IMR-90 (cell line): ENCODE measurements around the gene EGFR. TPM values are rescaled to one million over a fixed set of nuclear protein-coding genes. Genes with fewer than 3 reads are reported as not detected.

Experiments
- ATAC-seq: fragments of 200-7000 bp; cut with Tn5 transposase; 2 replicates; pipeline ENCODE4 v1.9.1; 2020; ENCODE audit warnings: low read depth, mild to moderate bottlenecking, moderate library complexity
- BruUV-seq: library from RNA; stranded (reverse); fragments of 400-500 nt; replicated peaks from 2 replicates; lab custom pipeline; 2021; lab: Mats Ljungman, UMichigan
- CTCF ChIA-PET: fragments of 300-600 bp; formaldehyde crosslinking; extraction: SDS; loops from one replicate; lab custom pipeline; 2021; ENCODE audit warnings: antibody characterized with exemption; lab: Yijun Ruan, JAX
- POLR2A ChIA-PET: fragments of 300-600 bp; sonication (Branson Sonifier 250); formaldehyde crosslinking; loops from one replicate; lab custom pipeline; 2022; ENCODE audit warnings: antibody characterized with exemption; ENCODE audit not compliant: unreplicated experiment; lab: Charles Lee
- DNase-seq: peaks from one replicate; pipeline ENCODE4 v3.0.0; 2013
- H2AFZ ChIP-seq: replicated peaks from 2 replicates; pipeline ENCODE3; 2013; ENCODE audit warnings: low read length, mild to moderate bottlenecking; ENCODE audit not compliant: poor library complexity
- H2AK5ac ChIP-seq: 2 replicates; pipeline ENCODE4 v1.6.1; 2013; ENCODE audit warnings: low read depth, low read length, inconsistent platforms
- H2AK9ac ChIP-seq: replicated peaks from 2 replicates; pipeline ENCODE3; 2013; ENCODE audit warnings: mild to moderate bottlenecking, low read depth, low read length, moderate library complexity; ENCODE audit not compliant: poor library complexity
- H2BK120ac ChIP-seq: 2 replicates; pipeline ENCODE4 v1.6.1; 2013; ENCODE audit warnings: low read depth, low read length, inconsistent platforms
- H2BK15ac ChIP-seq: 3 replicates; pipeline ENCODE4 v1.6.1; 2013; ENCODE audit warnings: low read depth, low read length, inconsistent platforms
- H2BK20ac ChIP-seq: 2 replicates; pipeline ENCODE4 v1.6.1; 2013; ENCODE audit warnings: low read depth, mild to moderate bottlenecking, inconsistent platforms, low read length, moderate library complexity
- H2BK5ac ChIP-seq: 2 replicates; pipeline ENCODE4 v1.6.1; 2013; ENCODE audit warnings: mild to moderate bottlenecking, low read depth, low read length, inconsistent platforms; ENCODE audit not compliant: poor library complexity, severe bottlenecking
- H3K14ac ChIP-seq: replicated peaks from 2 replicates; pipeline ENCODE4 v1.6.1; 2013; ENCODE audit warnings: low read depth, low read length, inconsistent platforms
- H3K18ac ChIP-seq: 2 replicates; pipeline ENCODE4 v1.6.1; 2013; ENCODE audit warnings: low read depth, low read length, control low read depth
- H3K23ac ChIP-seq: 2 replicates; pipeline ENCODE4 v1.6.1; 2013; ENCODE audit warnings: low read depth, low read length, inconsistent platforms
- H3K27ac ChIP-seq: 2 replicates; pipeline ENCODE4 v1.5.1; 2013; ENCODE audit warnings: mild to moderate bottlenecking, control low read depth, low read length; ENCODE audit not compliant: insufficient read depth
- H3K27me3 ChIP-seq: 2 replicates; pipeline ENCODE4 v1.6.1; 2013; ENCODE audit warnings: low read length; ENCODE audit not compliant: control insufficient read depth, insufficient read depth
- H3K36me3 ChIP-seq: 2 replicates; pipeline ENCODE4 v1.6.1; 2013; ENCODE audit warnings: low read length, mixed read lengths; ENCODE audit not compliant: control insufficient read depth, insufficient read depth
- H3K4ac ChIP-seq: 2 replicates; pipeline ENCODE4 v1.6.1; 2013; ENCODE audit warnings: low read depth, low read length, inconsistent platforms
- H3K4me1 ChIP-seq: 2 replicates; pipeline ENCODE4 v1.6.1; 2013; ENCODE audit warnings: low read length, mixed read lengths; ENCODE audit not compliant: control insufficient read depth, insufficient read depth
- H3K4me2 ChIP-seq: 2 replicates; pipeline ENCODE4 v1.6.1; 2013; ENCODE audit warnings: low read depth, mild to moderate bottlenecking, control low read depth, low read length, moderate library complexity
- H3K4me3 ChIP-seq: 2 replicates; pipeline ENCODE4 v1.5.1; 2013; ENCODE audit warnings: low read depth, mild to moderate bottlenecking, control low read depth, low read length, moderate library complexity; ENCODE audit not compliant: insufficient read depth
- H3K56ac ChIP-seq: 2 replicates; pipeline ENCODE4 v1.6.1; 2013; ENCODE audit warnings: low read length, inconsistent platforms; ENCODE audit not compliant: insufficient read depth; ENCODE audit errors: extremely low read depth
- H3K79me1 ChIP-seq, 2 experiments: 2 replicates each; pipeline ENCODE4 v1.6.1; 2013; ENCODE audit warnings: low read length in 2 of 2, inconsistent platforms in 1 of 2, low read depth in 1 of 2
- H3K9ac ChIP-seq: 2 replicates; pipeline ENCODE4 v1.6.1; 2013; ENCODE audit warnings: low read depth, low read length, control low read depth
- H3K9me1 ChIP-seq: 2 replicates; pipeline ENCODE4 v1.6.1; 2013; ENCODE audit warnings: low read length, inconsistent platforms; ENCODE audit not compliant: insufficient read depth
- H3K9me3 ChIP-seq: 2 replicates; pipeline ENCODE4 v1.6.1; 2013; ENCODE audit warnings: low read length; ENCODE audit not compliant: control insufficient read depth, insufficient read depth
- H4K20me1 ChIP-seq: 2 replicates; pipeline ENCODE4 v1.6.1; 2013; ENCODE audit warnings: low read length, inconsistent platforms; ENCODE audit not compliant: insufficient read depth
- H4K5ac ChIP-seq: 2 replicates; pipeline ENCODE4 v1.6.1; 2013; ENCODE audit warnings: mild to moderate bottlenecking, low read depth, low read length, control low read depth
- H4K8ac ChIP-seq, 2 experiments: 2 replicates each; pipeline ENCODE4 v1.6.1; 2013; ENCODE audit warnings: low read depth in 2 of 2, low read length in 2 of 2, control low read depth in 1 of 2, inconsistent platforms in 1 of 2
- H4K91ac ChIP-seq: 2 replicates; pipeline ENCODE4 v1.6.1; 2013; ENCODE audit warnings: low read depth, low read length, inconsistent platforms; ENCODE audit not compliant: insufficient read depth
- BHLHE40 ChIP-seq: fragments of 150-350 bp; IDR thresholded peaks from 2 replicates; pipeline ENCODE4 v1.6.1; 2016; ENCODE audit warnings: mild to moderate bottlenecking, low read depth, low read length
- CHD1 ChIP-seq: IDR thresholded peaks from 2 replicates; pipeline ENCODE4 v1.6.1; 2012; ENCODE audit warnings: low read depth, low read length, improper control_type of control experiment
- FOS ChIP-seq: fragments of 150-350 bp; IDR thresholded peaks from 2 replicates; pipeline ENCODE4 v1.6.1; 2016; ENCODE audit warnings: low read depth, low read length
- MAFK ChIP-seq: IDR thresholded peaks from 2 replicates; pipeline ENCODE4 v1.6.1; 2012; ENCODE audit warnings: low read depth, low read length, improper control_type of control experiment
- MAZ ChIP-seq: IDR thresholded peaks from 2 replicates; pipeline ENCODE4 v1.6.1; 2012; ENCODE audit warnings: low read depth, mild to moderate bottlenecking, low read length, improper control_type of control experiment, moderate library complexity, borderline replicate concordance
- MXI1 ChIP-seq: IDR thresholded peaks from 2 replicates; pipeline ENCODE4 v1.6.1; 2012; ENCODE audit warnings: low read depth, mild to moderate bottlenecking, low read length, moderate library complexity, borderline replicate concordance
- NFE2L2 ChIP-seq: fragments of 150-350 bp; IDR thresholded peaks from 2 replicates; pipeline ENCODE4 v1.6.1; 2016; ENCODE audit warnings: low read depth, mild to moderate bottlenecking, low read length
- POLR2A ChIP-seq: IDR thresholded peaks from 2 replicates; pipeline ENCODE4 v1.6.1; 2012; ENCODE audit warnings: mild to moderate bottlenecking, low read depth, low read length
- RAD21 ChIP-seq: IDR thresholded peaks from 2 replicates; pipeline ENCODE4 v1.6.1; 2012; ENCODE audit warnings: low read length, improper control_type of control experiment
- RCOR1 ChIP-seq: IDR thresholded peaks from 2 replicates; pipeline ENCODE4 v1.6.1; 2012; ENCODE audit warnings: mild to moderate bottlenecking, low read length, improper control_type of control experiment; ENCODE audit not compliant: insufficient replicate concordance
- RFX5 ChIP-seq: IDR thresholded peaks from 2 replicates; pipeline ENCODE4 v1.8.0; 2012; ENCODE audit warnings: low read depth, mild to moderate bottlenecking, low read length, moderate library complexity
- SMC3 ChIP-seq: fragments of 150-350 bp; IDR thresholded peaks from 2 replicates; pipeline ENCODE4 v1.6.1; 2016; ENCODE audit warnings: low read depth, mild to moderate bottlenecking, antibody characterized with exemption, low read length, moderate library complexity
- WGBS, 2 experiments: methylation state at CpG; one replicate each; pipeline versions ENCODE4 v1.1.5 to v1.1.7; 2013; ENCODE audit warnings: missing lambda C conversion rate in 2 of 2; ENCODE audit not compliant: insufficient read length in 1 of 2; ENCODE audit errors: extremely low coverage in 2 of 2; 5-methylcytosine and 5-hydroxymethylcytosine counted together
- dilution Hi-C: fragments of 300-500 bp; cut with HindIII; formaldehyde crosslinking; loops from one replicate; pipeline ENCODE4 v1.14.3; 2018; ENCODE audit warnings: low sequenced_read_pairs; ENCODE audit not compliant: unreplicated experiment
- in situ Hi-C: fragments of 300-500 bp; cut with MboI; formaldehyde crosslinking; loops from 3 replicates; pipeline ENCODE4 v1.14.3; 2019; ENCODE audit warnings: low sequenced_read_pairs, inconsistent platforms, mixed read lengths
- intact Hi-C: fragments of 100-400 bp; cut with micrococcal nuclease; formaldehyde crosslinking; loops from 2 replicates; pipeline ENCODE4 v1.10.0; 2022
- polyA plus RNA-seq, 3 experiments: library from polyadenylated mRNA; depleted of rRNA; stranded (reverse); fragments of >200 nt; gene quantifications; 2 replicates each; pipeline ENCODE4 v1.2.3, GENCODE V29; 2012; ENCODE audit warnings: low replicate concordance in 1 of 3
- total RNA-seq: library from RNA; depleted of rRNA; stranded (reverse); fragments of >200 nt; gene quantifications from 2 replicates; pipeline ENCODE4 v1.2.3, GENCODE V29; 2012
- TF ChIP-seq, protein P1 (sequence below): fragments of 150-350 bp; IDR thresholded peaks from 2 replicates; pipeline ENCODE4 v1.6.1; 2016; ENCODE audit warnings: low read depth, mild to moderate bottlenecking, low read length, moderate library complexity, borderline replicate concordance
- TF ChIP-seq, protein P2 (sequence below): conservative IDR thresholded peaks from 2 replicates; pipeline ENCODE4 v1.5.1; 2012; ENCODE audit warnings: mild to moderate bottlenecking, low read depth, low read length, improper control_type of control experiment
- TF ChIP-seq, protein P3 (sequence below): fragments of 150-350 bp; IDR thresholded peaks from 2 replicates; pipeline ENCODE4 v1.6.1; 2017; ENCODE audit warnings: mild to moderate bottlenecking, antibody characterized with exemption, low read length, low read depth

EGFR gene
- total and polyA plus RNA-seq, 2 of the 4 experiments (the other 2 are of a cell fraction), result 36.9 to 60.4 TPM

DNA sequence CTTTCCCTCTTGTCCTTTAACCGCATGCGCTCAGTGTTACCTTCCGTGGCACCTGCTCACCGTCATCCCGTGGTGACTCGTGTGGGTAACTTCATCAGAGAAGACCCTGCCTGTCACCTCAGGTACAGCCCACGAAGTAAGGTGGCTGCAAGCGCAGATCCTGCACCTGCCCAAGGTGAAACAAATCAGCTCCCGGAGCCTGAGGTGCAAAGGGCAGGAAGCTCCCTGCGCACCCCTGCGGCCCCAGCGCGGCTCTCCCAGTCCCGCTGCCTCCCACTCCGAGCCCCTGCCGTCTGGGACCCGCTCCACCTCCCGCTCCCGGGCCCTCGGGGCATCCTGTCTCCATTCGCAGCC is 235.4 kb downstream of the EGFR start:
- dilution Hi-C loops, result no loop called here
- Histone ChIP-seq H2AK5ac (peak overlapping the region; percentile 91), H2BK20ac (peak overlapping the region; percentile 65; the same call in 1 of the 2 replicates), H3K4me1 (peaks cover 5% of the 10 kb centered on the region; the same call in 1 of the 2 replicates), H3K9ac (peak overlapping the region; percentile 61), H3K27ac (peak overlapping the region; percentile 28), H2BK120ac (peak overlapping the region; percentile 87), H4K91ac (peak overlapping the region; percentile 80), H3K9me3 (no peaks in the 10 kb centered on the region), H3K56ac (peak overlapping the region; percentile 7; the same call in 1 of the 2 replicates), H3K9me1 (peaks cover 6% of the 10 kb centered on the region; the same call in 1 of the 2 replicates), H2BK5ac (peak overlapping the region; percentile 22), H3K79me1 (peaks cover 0 to 6% of the 10 kb centered on the region in 2 experiments; a peak in 1 of 4 replicates), H2AK9ac (peak overlapping the region; percentile 79), H3K4me3 (peak overlapping the region; percentile 44), H3K4me2 (peak overlapping the region; percentile 63), H4K8ac (peak overlapping the region; percentile 53 to 87), H3K14ac (peak overlapping the region; percentile 74; the same call in 1 of the 2 replicates), H3K23ac (peak overlapping the region; percentile 38; the same call in 1 of the 2 replicates), H4K20me1 (no peaks in the 10 kb centered on the region), H2BK15ac (peak overlapping the region; percentile 42; the same call in 1 of the 3 replicates), H3K27me3 (peaks cover 3% of the 10 kb centered on the region), H4K5ac (peak overlapping the region; percentile 35; the same call in 1 of the 2 replicates), H3K18ac (peak overlapping the region; percentile 2), H2AFZ (peak overlapping the region; percentile 99), H3K36me3 (no peaks in the 10 kb centered on the region), H3K4ac (peak overlapping the region; percentile 79)
- ATAC-seq (no peak), DNase-seq (no peak)
- ChIA-PET POLR2A (no interaction called here), CTCF (interaction anchor here (0.7 to 3.6 kb wide), 19 partner anchors 8 to 484 kb away, joined by 3 to 42 read pairs (median 8); partner anchors contain the start of gene EGFR)
- BruUV-seq, result no TSS peak
- in situ Hi-C loops, result loop anchor here (5.0 to 10.0 kb wide), 2 partner anchors 229 to 482 kb away; no protein-coding TSS in a partner anchor
- intact Hi-C loops, result loop anchor here (2.0 to 5.0 kb wide), 2 partner anchors 62 to 235 kb away; partner anchors contain the start of gene EGFR
- WGBS, 2 experiments, result 39% methylated on average over 16 of the region's 21 CpGs; no CpG with 5 or more reads in 1 of the 2 experiments
- TF ChIP-seq, protein P1, sequence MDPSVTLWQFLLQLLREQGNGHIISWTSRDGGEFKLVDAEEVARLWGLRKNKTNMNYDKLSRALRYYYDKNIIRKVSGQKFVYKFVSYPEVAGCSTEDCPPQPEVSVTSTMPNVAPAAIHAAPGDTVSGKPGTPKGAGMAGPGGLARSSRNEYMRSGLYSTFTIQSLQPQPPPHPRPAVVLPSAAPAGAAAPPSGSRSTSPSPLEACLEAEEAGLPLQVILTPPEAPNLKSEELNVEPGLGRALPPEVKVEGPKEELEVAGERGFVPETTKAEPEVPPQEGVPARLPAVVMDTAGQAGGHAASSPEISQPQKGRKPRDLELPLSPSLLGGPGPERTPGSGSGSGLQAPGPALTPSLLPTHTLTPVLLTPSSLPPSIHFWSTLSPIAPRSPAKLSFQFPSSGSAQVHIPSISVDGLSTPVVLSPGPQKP, result no peak
- no peak for TF ChIP-seq RCOR1
- no peak for TF ChIP-seq MXI1
- TF ChIP-seq SMC3, result no peak
- no peak for TF ChIP-seq CHD1
- TF ChIP-seq BHLHE40, result no peak
- no peak for TF ChIP-seq FOS
- no peak for TF ChIP-seq POLR2A
- TF ChIP-seq, protein P2, sequence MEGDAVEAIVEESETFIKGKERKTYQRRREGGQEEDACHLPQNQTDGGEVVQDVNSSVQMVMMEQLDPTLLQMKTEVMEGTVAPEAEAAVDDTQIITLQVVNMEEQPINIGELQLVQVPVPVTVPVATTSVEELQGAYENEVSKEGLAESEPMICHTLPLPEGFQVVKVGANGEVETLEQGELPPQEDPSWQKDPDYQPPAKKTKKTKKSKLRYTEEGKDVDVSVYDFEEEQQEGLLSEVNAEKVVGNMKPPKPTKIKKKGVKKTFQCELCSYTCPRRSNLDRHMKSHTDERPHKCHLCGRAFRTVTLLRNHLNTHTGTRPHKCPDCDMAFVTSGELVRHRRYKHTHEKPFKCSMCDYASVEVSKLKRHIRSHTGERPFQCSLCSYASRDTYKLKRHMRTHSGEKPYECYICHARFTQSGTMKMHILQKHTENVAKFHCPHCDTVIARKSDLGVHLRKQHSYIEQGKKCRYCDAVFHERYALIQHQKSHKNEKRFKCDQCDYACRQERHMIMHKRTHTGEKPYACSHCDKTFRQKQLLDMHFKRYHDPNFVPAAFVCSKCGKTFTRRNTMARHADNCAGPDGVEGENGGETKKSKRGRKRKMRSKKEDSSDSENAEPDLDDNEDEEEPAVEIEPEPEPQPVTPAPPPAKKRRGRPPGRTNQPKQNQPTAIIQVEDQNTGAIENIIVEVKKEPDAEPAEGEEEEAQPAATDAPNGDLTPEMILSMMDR, result no peak
- TF ChIP-seq RFX5, result no peak
- TF ChIP-seq MAFK, result no peak
- TF ChIP-seq, protein P3, sequence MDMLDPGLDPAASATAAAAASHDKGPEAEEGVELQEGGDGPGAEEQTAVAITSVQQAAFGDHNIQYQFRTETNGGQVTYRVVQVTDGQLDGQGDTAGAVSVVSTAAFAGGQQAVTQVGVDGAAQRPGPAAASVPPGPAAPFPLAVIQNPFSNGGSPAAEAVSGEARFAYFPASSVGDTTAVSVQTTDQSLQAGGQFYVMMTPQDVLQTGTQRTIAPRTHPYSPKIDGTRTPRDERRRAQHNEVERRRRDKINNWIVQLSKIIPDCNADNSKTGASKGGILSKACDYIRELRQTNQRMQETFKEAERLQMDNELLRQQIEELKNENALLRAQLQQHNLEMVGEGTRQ, result no peak
- no peak for TF ChIP-seq MAZ
- TF ChIP-seq NFE2L2, result no peak
- TF ChIP-seq RAD21, result no peak
